IMR-90 (cell line): Measurements from ENCODE around the gene POLR2J. TPM values are rescaled to one million over a fixed set of nuclear protein-coding genes. Genes with fewer than 3 reads are reported as not detected.

Experiments used
- ATAC-seq: fragments of 200-7000 bp; cut with Tn5 transposase; 2 replicates; pipeline ENCODE4 v1.9.1; 2020; ENCODE audit warnings: low read depth, mild to moderate bottlenecking, moderate library complexity
- BruUV-seq: library from RNA; stranded (reverse); fragments of 400-500 nt; replicated peaks from 2 replicates; lab custom pipeline; 2021; lab: Mats Ljungman, UMichigan
- CTCF ChIA-PET: fragments of 300-600 bp; formaldehyde crosslinking; extraction: SDS; loops from one replicate; lab custom pipeline; 2021; ENCODE audit warnings: antibody characterized with exemption; lab: Yijun Ruan, JAX
- POLR2A ChIA-PET: fragments of 300-600 bp; sonication (Branson Sonifier 250); formaldehyde crosslinking; loops from one replicate; lab custom pipeline; 2022; ENCODE audit warnings: antibody characterized with exemption; ENCODE audit not compliant: unreplicated experiment; lab: Charles Lee
- DNase-seq: peaks from one replicate; pipeline ENCODE4 v3.0.0; 2013
- H2AFZ ChIP-seq: replicated peaks from 2 replicates; pipeline ENCODE3; 2013; ENCODE audit warnings: low read length, mild to moderate bottlenecking; ENCODE audit not compliant: poor library complexity
- H2AK5ac ChIP-seq: 2 replicates; pipeline ENCODE4 v1.6.1; 2013; ENCODE audit warnings: low read depth, low read length, inconsistent platforms
- H2AK9ac ChIP-seq: replicated peaks from 2 replicates; pipeline ENCODE3; 2013; ENCODE audit warnings: mild to moderate bottlenecking, low read depth, low read length, moderate library complexity; ENCODE audit not compliant: poor library complexity
- H2BK120ac ChIP-seq: 2 replicates; pipeline ENCODE4 v1.6.1; 2013; ENCODE audit warnings: low read depth, low read length, inconsistent platforms
- H2BK15ac ChIP-seq: 3 replicates; pipeline ENCODE4 v1.6.1; 2013; ENCODE audit warnings: low read depth, low read length, inconsistent platforms
- H2BK20ac ChIP-seq: 2 replicates; pipeline ENCODE4 v1.6.1; 2013; ENCODE audit warnings: low read depth, mild to moderate bottlenecking, inconsistent platforms, low read length, moderate library complexity
- H2BK5ac ChIP-seq: 2 replicates; pipeline ENCODE4 v1.6.1; 2013; ENCODE audit warnings: mild to moderate bottlenecking, low read depth, low read length, inconsistent platforms; ENCODE audit not compliant: poor library complexity, severe bottlenecking
- H3K14ac ChIP-seq: replicated peaks from 2 replicates; pipeline ENCODE4 v1.6.1; 2013; ENCODE audit warnings: low read depth, low read length, inconsistent platforms
- H3K18ac ChIP-seq: 2 replicates; pipeline ENCODE4 v1.6.1; 2013; ENCODE audit warnings: low read depth, low read length, control low read depth
- H3K23ac ChIP-seq: 2 replicates; pipeline ENCODE4 v1.6.1; 2013; ENCODE audit warnings: low read depth, low read length, inconsistent platforms
- H3K27ac ChIP-seq: 2 replicates; pipeline ENCODE4 v1.5.1; 2013; ENCODE audit warnings: mild to moderate bottlenecking, control low read depth, low read length; ENCODE audit not compliant: insufficient read depth
- H3K27me3 ChIP-seq: 2 replicates; pipeline ENCODE4 v1.6.1; 2013; ENCODE audit warnings: low read length; ENCODE audit not compliant: control insufficient read depth, insufficient read depth
- H3K36me3 ChIP-seq: 2 replicates; pipeline ENCODE4 v1.6.1; 2013; ENCODE audit warnings: low read length, mixed read lengths; ENCODE audit not compliant: control insufficient read depth, insufficient read depth
- H3K4ac ChIP-seq: 2 replicates; pipeline ENCODE4 v1.6.1; 2013; ENCODE audit warnings: low read depth, low read length, inconsistent platforms
- H3K4me1 ChIP-seq: 2 replicates; pipeline ENCODE4 v1.6.1; 2013; ENCODE audit warnings: low read length, mixed read lengths; ENCODE audit not compliant: control insufficient read depth, insufficient read depth
- H3K4me2 ChIP-seq: 2 replicates; pipeline ENCODE4 v1.6.1; 2013; ENCODE audit warnings: low read depth, mild to moderate bottlenecking, control low read depth, low read length, moderate library complexity
- H3K4me3 ChIP-seq: 2 replicates; pipeline ENCODE4 v1.5.1; 2013; ENCODE audit warnings: low read depth, mild to moderate bottlenecking, control low read depth, low read length, moderate library complexity; ENCODE audit not compliant: insufficient read depth
- H3K56ac ChIP-seq: 2 replicates; pipeline ENCODE4 v1.6.1; 2013; ENCODE audit warnings: low read length, inconsistent platforms; ENCODE audit not compliant: insufficient read depth; ENCODE audit errors: extremely low read depth
- H3K79me1 ChIP-seq, 2 experiments: 2 replicates each; pipeline ENCODE4 v1.6.1; 2013; ENCODE audit warnings: low read length in 2 of 2, inconsistent platforms in 1 of 2, low read depth in 1 of 2
- H3K9ac ChIP-seq: 2 replicates; pipeline ENCODE4 v1.6.1; 2013; ENCODE audit warnings: low read depth, low read length, control low read depth
- H3K9me1 ChIP-seq: 2 replicates; pipeline ENCODE4 v1.6.1; 2013; ENCODE audit warnings: low read length, inconsistent platforms; ENCODE audit not compliant: insufficient read depth
- H3K9me3 ChIP-seq: 2 replicates; pipeline ENCODE4 v1.6.1; 2013; ENCODE audit warnings: low read length; ENCODE audit not compliant: control insufficient read depth, insufficient read depth
- H4K20me1 ChIP-seq: 2 replicates; pipeline ENCODE4 v1.6.1; 2013; ENCODE audit warnings: low read length, inconsistent platforms; ENCODE audit not compliant: insufficient read depth
- H4K5ac ChIP-seq: 2 replicates; pipeline ENCODE4 v1.6.1; 2013; ENCODE audit warnings: mild to moderate bottlenecking, low read depth, low read length, control low read depth
- H4K8ac ChIP-seq, 2 experiments: 2 replicates each; pipeline ENCODE4 v1.6.1; 2013; ENCODE audit warnings: low read depth in 2 of 2, low read length in 2 of 2, control low read depth in 1 of 2, inconsistent platforms in 1 of 2
- H4K91ac ChIP-seq: 2 replicates; pipeline ENCODE4 v1.6.1; 2013; ENCODE audit warnings: low read depth, low read length, inconsistent platforms; ENCODE audit not compliant: insufficient read depth
- BHLHE40 ChIP-seq: fragments of 150-350 bp; IDR thresholded peaks from 2 replicates; pipeline ENCODE4 v1.6.1; 2016; ENCODE audit warnings: mild to moderate bottlenecking, low read depth, low read length
- CEBPB ChIP-seq: IDR thresholded peaks from 2 replicates; pipeline ENCODE4 v1.6.1; 2012; ENCODE audit warnings: low read depth, low read length, improper control_type of control experiment
- CHD1 ChIP-seq: IDR thresholded peaks from 2 replicates; pipeline ENCODE4 v1.6.1; 2012; ENCODE audit warnings: low read depth, low read length, improper control_type of control experiment
- MAFK ChIP-seq: IDR thresholded peaks from 2 replicates; pipeline ENCODE4 v1.6.1; 2012; ENCODE audit warnings: low read depth, low read length, improper control_type of control experiment
- MXI1 ChIP-seq: IDR thresholded peaks from 2 replicates; pipeline ENCODE4 v1.6.1; 2012; ENCODE audit warnings: low read depth, mild to moderate bottlenecking, low read length, moderate library complexity, borderline replicate concordance
- NFE2L2 ChIP-seq: fragments of 150-350 bp; IDR thresholded peaks from 2 replicates; pipeline ENCODE4 v1.6.1; 2016; ENCODE audit warnings: low read depth, mild to moderate bottlenecking, low read length
- RAD21 ChIP-seq: IDR thresholded peaks from 2 replicates; pipeline ENCODE4 v1.6.1; 2012; ENCODE audit warnings: low read length, improper control_type of control experiment
- RCOR1 ChIP-seq: IDR thresholded peaks from 2 replicates; pipeline ENCODE4 v1.6.1; 2012; ENCODE audit warnings: mild to moderate bottlenecking, low read length, improper control_type of control experiment; ENCODE audit not compliant: insufficient replicate concordance
- RFX5 ChIP-seq: IDR thresholded peaks from 2 replicates; pipeline ENCODE4 v1.8.0; 2012; ENCODE audit warnings: low read depth, mild to moderate bottlenecking, low read length, moderate library complexity
- WGBS, 2 experiments: methylation state at CpG; one replicate each; pipeline versions ENCODE4 v1.1.5 to v1.1.7; 2013; ENCODE audit warnings: missing lambda C conversion rate in 2 of 2; ENCODE audit not compliant: insufficient read length in 1 of 2; ENCODE audit errors: extremely low coverage in 2 of 2; 5-methylcytosine and 5-hydroxymethylcytosine counted together
- dilution Hi-C: fragments of 300-500 bp; cut with HindIII; formaldehyde crosslinking; loops from one replicate; pipeline ENCODE4 v1.14.3; 2018; ENCODE audit warnings: low sequenced_read_pairs; ENCODE audit not compliant: unreplicated experiment
- in situ Hi-C: fragments of 300-500 bp; cut with MboI; formaldehyde crosslinking; loops from 3 replicates; pipeline ENCODE4 v1.14.3; 2019; ENCODE audit warnings: low sequenced_read_pairs, inconsistent platforms, mixed read lengths
- intact Hi-C: fragments of 100-400 bp; cut with micrococcal nuclease; formaldehyde crosslinking; loops from 2 replicates; pipeline ENCODE4 v1.10.0; 2022
- polyA plus RNA-seq, 3 experiments: library from polyadenylated mRNA; depleted of rRNA; stranded (reverse); fragments of >200 nt; gene quantifications; 2 replicates each; pipeline ENCODE4 v1.2.3, GENCODE V29; 2012; ENCODE audit warnings: low replicate concordance in 1 of 3
- total RNA-seq: library from RNA; depleted of rRNA; stranded (reverse); fragments of >200 nt; gene quantifications from 2 replicates; pipeline ENCODE4 v1.2.3, GENCODE V29; 2012
- TF ChIP-seq, protein P1 (sequence below): conservative IDR thresholded peaks from 2 replicates; pipeline ENCODE4 v1.5.1; 2012; ENCODE audit warnings: mild to moderate bottlenecking, low read depth, low read length, improper control_type of control experiment
- TF ChIP-seq, protein P2 (sequence below): fragments of 150-350 bp; IDR thresholded peaks from 2 replicates; pipeline ENCODE4 v1.6.1; 2017; ENCODE audit warnings: mild to moderate bottlenecking, antibody characterized with exemption, low read length, low read depth

The POLR2J gene
- total and polyA plus RNA-seq, 2 of the 4 experiments (the other 2 are of a cell fraction): 20.8 to 92.6 TPM

DNA sequence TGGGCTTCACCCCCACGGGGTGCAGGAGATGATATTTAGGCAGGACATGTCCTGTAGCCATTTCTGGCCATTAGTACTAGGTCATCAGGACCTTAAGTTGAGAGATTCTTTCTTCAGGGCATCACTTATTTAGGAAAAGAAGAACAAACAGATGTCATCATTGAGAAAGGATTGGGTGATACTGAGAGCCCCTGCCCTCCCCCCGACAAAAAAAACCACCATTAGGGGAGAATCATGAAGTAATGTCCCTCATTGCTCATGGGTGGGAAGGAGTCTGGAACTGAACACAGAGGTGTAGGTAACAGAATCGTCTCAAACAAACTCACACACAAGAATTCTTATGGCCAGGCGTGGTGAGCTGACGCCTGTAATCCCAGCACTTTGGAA lies 51.7 kb downstream of the POLR2J start:
- no peak for ATAC-seq
- dilution Hi-C loops (no loop called here), in situ Hi-C loops (no loop called here), intact Hi-C loops (no loop called here)
- no peak overlapping the region for H3K4ac ChIP-seq
- H4K8ac ChIP-seq: no peak overlapping the region
- ChIA-PET CTCF (no interaction called here), POLR2A (no interaction called here)
- no peak overlapping the region for H3K23ac ChIP-seq
- no peaks in the 10 kb centered on the region for H3K27me3 ChIP-seq
- H3K4me2 ChIP-seq: no peak overlapping the region
- no CpG with 5 or more reads among the region's 5 CpGs for WGBS, 2 experiments
- no peak overlapping the region for H2AK9ac ChIP-seq
- H3K9ac ChIP-seq: no peak overlapping the region
- no peak overlapping the region for H4K91ac ChIP-seq
- no peaks in the 10 kb centered on the region; the same call in 1 of the 2 replicates for H4K20me1 ChIP-seq
- no peak overlapping the region for H3K56ac ChIP-seq
- H2BK15ac ChIP-seq: no peak overlapping the region
- no peaks in the 10 kb centered on the region for H3K9me3 ChIP-seq
- BruUV-seq: no TSS peak
- H3K18ac ChIP-seq: no peak overlapping the region
- H3K79me1 ChIP-seq: peaks cover 5 to 6% of the 10 kb centered on the region in 2 experiments; a peak in 1 of 4 replicates
- H4K5ac ChIP-seq: no peak overlapping the region
- no peak overlapping the region for H3K14ac ChIP-seq
- DNase-seq: no peak
- H2BK20ac ChIP-seq: no peak overlapping the region
- TF ChIP-seq MXI1 (no peak), CHD1 (no peak), CEBPB (no peak), BHLHE40 (no peak), RFX5 (no peak), NFE2L2 (no peak), RAD21 (no peak), RCOR1 (no peak), MAFK (no peak)
- TF ChIP-seq, protein P1, sequence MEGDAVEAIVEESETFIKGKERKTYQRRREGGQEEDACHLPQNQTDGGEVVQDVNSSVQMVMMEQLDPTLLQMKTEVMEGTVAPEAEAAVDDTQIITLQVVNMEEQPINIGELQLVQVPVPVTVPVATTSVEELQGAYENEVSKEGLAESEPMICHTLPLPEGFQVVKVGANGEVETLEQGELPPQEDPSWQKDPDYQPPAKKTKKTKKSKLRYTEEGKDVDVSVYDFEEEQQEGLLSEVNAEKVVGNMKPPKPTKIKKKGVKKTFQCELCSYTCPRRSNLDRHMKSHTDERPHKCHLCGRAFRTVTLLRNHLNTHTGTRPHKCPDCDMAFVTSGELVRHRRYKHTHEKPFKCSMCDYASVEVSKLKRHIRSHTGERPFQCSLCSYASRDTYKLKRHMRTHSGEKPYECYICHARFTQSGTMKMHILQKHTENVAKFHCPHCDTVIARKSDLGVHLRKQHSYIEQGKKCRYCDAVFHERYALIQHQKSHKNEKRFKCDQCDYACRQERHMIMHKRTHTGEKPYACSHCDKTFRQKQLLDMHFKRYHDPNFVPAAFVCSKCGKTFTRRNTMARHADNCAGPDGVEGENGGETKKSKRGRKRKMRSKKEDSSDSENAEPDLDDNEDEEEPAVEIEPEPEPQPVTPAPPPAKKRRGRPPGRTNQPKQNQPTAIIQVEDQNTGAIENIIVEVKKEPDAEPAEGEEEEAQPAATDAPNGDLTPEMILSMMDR: no peak
- TF ChIP-seq, protein P2, sequence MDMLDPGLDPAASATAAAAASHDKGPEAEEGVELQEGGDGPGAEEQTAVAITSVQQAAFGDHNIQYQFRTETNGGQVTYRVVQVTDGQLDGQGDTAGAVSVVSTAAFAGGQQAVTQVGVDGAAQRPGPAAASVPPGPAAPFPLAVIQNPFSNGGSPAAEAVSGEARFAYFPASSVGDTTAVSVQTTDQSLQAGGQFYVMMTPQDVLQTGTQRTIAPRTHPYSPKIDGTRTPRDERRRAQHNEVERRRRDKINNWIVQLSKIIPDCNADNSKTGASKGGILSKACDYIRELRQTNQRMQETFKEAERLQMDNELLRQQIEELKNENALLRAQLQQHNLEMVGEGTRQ: no peak
- no peak overlapping the region for H3K27ac ChIP-seq
- peaks cover 29% of the 10 kb centered on the region for H3K36me3 ChIP-seq
- H3K4me3 ChIP-seq: no peak overlapping the region
- H2BK120ac ChIP-seq: no peak overlapping the region
- H3K4me1 ChIP-seq: no peaks in the 10 kb centered on the region
- H2AFZ ChIP-seq: no peak overlapping the region
- H2BK5ac ChIP-seq: no peak overlapping the region
- no peaks in the 10 kb centered on the region for H3K9me1 ChIP-seq
- H2AK5ac ChIP-seq: no peak overlapping the region
